ENCODE measurements around the gene NCAPG2.
A peak's percentile ranks its signal among the peaks of the same experiment; 100 is the strongest.

NCAPG2 gene

DNA sequence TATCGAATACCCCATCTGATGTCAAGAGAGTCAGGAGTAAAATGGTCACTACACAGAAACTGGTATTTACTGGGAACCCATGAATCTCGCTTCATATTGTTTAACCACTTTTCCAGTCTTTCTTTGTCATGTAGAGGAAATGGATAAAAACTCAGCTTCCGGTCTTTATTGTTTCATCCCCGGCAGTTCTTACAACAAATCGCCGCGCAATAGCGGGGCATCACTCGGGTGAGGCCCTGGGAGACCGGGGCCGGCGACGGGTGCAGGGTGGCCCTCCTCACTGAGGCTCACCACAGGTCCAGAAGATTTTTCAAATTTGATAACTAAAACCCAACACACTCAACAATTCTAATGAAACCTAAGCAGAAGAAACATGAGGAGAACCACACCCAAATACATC lies 81.4 kb downstream of the NCAPG2 start:
- Histone ChIP-seq H3K4me3 (no peak overlapping the region), H3K27ac (no peak overlapping the region), H3K4me2 (peak overlapping the region in 3 of 11 experiments; percentile 1 to 26 (median 13); a peak in 1 of 22 replicates), H3K9me3 (replicated peaks in 1 of 11) (peaks cover 0 to 11% (median 0%) of the 10 kb centered on the region in 11 experiments; a peak in 4 of 22 replicates), H3K4me1 (peaks cover 14 to 28% (median 20%) of the 10 kb centered on the region in 10 experiments), H3K9ac (no peak overlapping the region), H4K20me1 (no peaks in the 10 kb centered on the region), H3K27me3 (no peaks in the 10 kb centered on the region), H3K36me3 (peaks cover 5 to 52% (median 35%) of the 10 kb centered on the region in 11 experiments; a peak in 19 of 22 replicates)
- no peak for TF ChIP-seq Cebpa-rat (IDR thresholded peaks at IDR 0.05)

DNA sequence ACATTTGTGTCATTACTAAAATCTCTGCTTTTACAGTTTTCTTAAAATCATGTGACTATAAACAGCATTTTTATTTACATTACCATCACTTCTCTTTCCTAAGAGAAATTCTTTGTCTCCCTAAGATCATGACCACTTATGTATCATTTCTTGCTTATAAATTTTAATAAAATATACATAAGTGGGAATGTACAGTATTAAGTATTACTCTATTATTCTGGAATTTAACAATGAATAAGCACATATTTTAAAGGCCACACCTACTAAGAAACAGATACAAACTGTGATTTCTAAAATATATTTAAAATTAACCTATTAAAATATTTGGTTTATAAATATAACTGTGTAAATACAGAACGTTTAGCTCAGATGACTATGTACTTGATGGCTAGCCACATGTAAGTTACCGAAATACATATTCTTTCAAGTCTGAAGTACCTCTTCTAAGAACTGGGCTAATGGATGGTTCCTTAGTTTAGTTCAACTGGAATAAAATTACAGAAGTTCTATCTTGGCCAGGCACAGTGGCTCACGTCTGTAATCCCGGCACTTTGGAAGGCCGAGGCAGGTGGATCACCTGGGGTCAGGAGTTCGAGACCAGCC lies 83.7 kb downstream of the NCAPG2 start:
- peaks cover 0 to 42% (median 23%) of the 10 kb centered on the region in 11 experiments; a peak in 15 of 22 replicates for H3K36me3 ChIP-seq
- peaks cover 8 to 17% (median 12%) of the 10 kb centered on the region in 10 experiments for H3K4me1 ChIP-seq
- no peak overlapping the region for H3K4me2 ChIP-seq
- H3K9ac ChIP-seq = no peak overlapping the region
- no peak overlapping the region for H3K4me3 ChIP-seq
- TF ChIP-seq Cebpa-rat (IDR thresholded peaks at IDR 0.05) = no peak
- no peak overlapping the region for H3K27ac ChIP-seq
- no peaks in the 10 kb centered on the region for H3K9me3 ChIP-seq (replicated peaks in 1 of 11)
- no peaks in the 10 kb centered on the region for H3K27me3 ChIP-seq
- no peaks in the 10 kb centered on the region for H4K20me1 ChIP-seq

DNA sequence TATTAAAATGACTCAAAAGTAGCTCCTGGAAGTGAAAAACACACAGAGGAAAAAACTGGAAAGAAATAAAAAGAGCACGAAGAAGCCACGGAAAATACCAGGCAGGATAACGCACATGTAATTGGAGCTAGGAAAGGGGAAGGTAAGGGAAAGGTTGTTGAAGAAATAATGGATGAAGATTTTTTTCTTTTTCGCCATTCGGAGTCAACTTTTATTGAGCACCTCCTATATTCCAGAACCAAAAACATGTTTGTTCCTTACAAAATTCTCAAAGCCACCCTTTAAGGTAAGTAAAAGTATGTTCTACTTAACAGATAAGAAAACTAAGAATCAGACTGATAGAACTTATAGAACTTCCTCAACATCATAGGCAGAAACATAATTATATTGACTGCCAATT lies 84.2 kb downstream of the NCAPG2 start:
- Histone ChIP-seq H3K36me3 (peaks cover 0 to 42% (median 23%) of the 10 kb centered on the region in 11 experiments; a peak in 15 of 22 replicates), H3K9ac (no peak overlapping the region), H3K27ac (no peak overlapping the region), H3K4me1 (peaks cover 3 to 12% (median 7%) of the 10 kb centered on the region in 10 experiments; a peak in 18 of 20 replicates), H3K27me3 (no peaks in the 10 kb centered on the region), H3K4me3 (no peak overlapping the region), H4K20me1 (no peaks in the 10 kb centered on the region), H3K4me2 (no peak overlapping the region), H3K9me3 (replicated peaks in 1 of 11) (no peaks in the 10 kb centered on the region)
- TF ChIP-seq Cebpa-rat (IDR thresholded peaks at IDR 0.05) = no peak

DNA sequence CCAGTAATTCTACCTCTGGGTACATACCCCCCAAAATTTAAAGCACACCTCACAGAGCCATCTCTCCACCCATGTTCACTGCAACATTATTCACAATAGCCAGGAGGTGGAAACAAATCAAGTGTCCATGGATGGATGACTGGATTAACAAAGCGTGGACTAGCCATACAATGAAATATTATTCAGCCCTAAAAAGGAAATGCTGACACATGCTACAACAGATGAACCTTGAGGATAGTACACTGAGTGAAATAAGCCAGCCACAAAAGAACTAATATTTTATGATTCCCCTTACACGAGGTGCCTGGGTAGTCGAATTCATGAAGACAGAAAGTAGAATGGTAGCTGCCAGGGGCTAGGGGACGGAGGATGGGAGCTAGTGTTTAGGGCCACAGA lies 85.9 kb downstream of the NCAPG2 start:
- Histone ChIP-seq H3K27ac (no peak overlapping the region), H4K20me1 (no peaks in the 10 kb centered on the region)
- TF ChIP-seq Cebpa-rat (IDR thresholded peaks at IDR 0.05) = no peak

DNA sequence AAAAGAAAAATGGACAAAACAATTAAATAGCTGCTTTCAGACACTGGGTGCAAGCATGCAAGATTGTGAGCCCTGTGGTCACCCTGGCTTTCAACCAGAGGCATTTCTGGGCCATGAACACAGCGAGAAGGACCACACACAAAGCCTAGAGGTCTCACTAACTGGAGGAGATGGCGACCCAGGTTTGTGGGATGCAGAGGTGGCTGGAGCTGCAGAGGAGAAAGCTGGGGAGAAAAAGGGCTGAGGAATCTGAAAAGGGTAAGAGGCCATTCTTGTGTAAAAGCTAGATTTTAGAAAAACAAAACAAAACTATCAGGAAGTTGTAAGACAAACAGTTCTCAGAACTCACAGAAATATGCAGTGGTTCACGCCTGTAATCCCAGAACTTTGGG lies 86.9 kb downstream of the NCAPG2 start:
- no peak overlapping the region for H3K27ac ChIP-seq
- no peak overlapping the region for H3K4me2 ChIP-seq
- no peak overlapping the region for H3K4me3 ChIP-seq
- H3K4me1 ChIP-seq = peaks cover 6 to 24% (median 17%) of the 10 kb centered on the region in 10 experiments; a peak in 17 of 20 replicates
- TF ChIP-seq Cebpa-rat (IDR thresholded peaks at IDR 0.05) = no peak
- peaks cover 0 to 23% (median 14%) of the 10 kb centered on the region in 11 experiments; a peak in 12 of 22 replicates for H3K36me3 ChIP-seq
- H4K20me1 ChIP-seq = no peaks in the 10 kb centered on the region
- H3K27me3 ChIP-seq = no peaks in the 10 kb centered on the region
- H3K9ac ChIP-seq = no peak overlapping the region
- H3K9me3 ChIP-seq (replicated peaks in 1 of 11) = no peaks in the 10 kb centered on the region

More for the DNA sequence above, 85.9 kb downstream of the NCAPG2 start:
- Histone ChIP-seq H3K4me1 (peaks cover 0 to 14% (median 10%) of the 10 kb centered on the region in 10 experiments; a peak in 17 of 20 replicates), H3K4me3 (no peak overlapping the region), H3K4me2 (no peak overlapping the region), H3K9ac (no peak overlapping the region), H3K36me3 (peaks cover 0 to 32% (median 21%) of the 10 kb centered on the region in 11 experiments; a peak in 15 of 22 replicates), H3K9me3 (replicated peaks in 1 of 11) (no peaks in the 10 kb centered on the region), H3K27me3 (no peaks in the 10 kb centered on the region)

DNA sequence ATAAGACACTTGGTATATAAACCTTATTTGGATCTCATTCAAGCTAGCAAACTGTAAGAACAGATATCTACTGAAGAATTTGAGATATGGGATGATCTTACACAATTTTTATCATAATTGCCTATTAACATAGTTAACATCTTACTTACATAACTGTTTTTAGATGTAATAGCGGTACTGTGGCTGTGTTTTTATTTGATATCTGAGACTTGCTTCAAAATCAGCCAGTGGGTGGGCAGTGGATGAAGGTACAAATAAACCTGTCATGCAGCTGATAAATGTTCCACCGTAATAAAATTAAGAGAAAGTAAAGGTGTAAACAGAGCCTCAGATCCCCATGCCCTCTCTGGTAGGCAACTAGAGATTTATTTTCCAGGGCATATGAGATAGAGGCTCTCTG lies 88.6 kb downstream of the NCAPG2 start:
- no peak overlapping the region for H3K27ac ChIP-seq
- peaks cover 0 to 23% (median 14%) of the 10 kb centered on the region in 11 experiments; a peak in 12 of 22 replicates for H3K36me3 ChIP-seq
- no peaks in the 10 kb centered on the region for H3K9me3 ChIP-seq (replicated peaks in 1 of 11)
- H3K27me3 ChIP-seq = no peaks in the 10 kb centered on the region
- H3K4me2 ChIP-seq = no peak overlapping the region
- no peaks in the 10 kb centered on the region for H4K20me1 ChIP-seq
- no peak for TF ChIP-seq Cebpa-rat (IDR thresholded peaks at IDR 0.05)
- H3K4me1 ChIP-seq = peaks cover 14 to 41% (median 34%) of the 10 kb centered on the region in 10 experiments
- no peak overlapping the region for H3K4me3 ChIP-seq
- no peak overlapping the region for H3K9ac ChIP-seq

DNA sequence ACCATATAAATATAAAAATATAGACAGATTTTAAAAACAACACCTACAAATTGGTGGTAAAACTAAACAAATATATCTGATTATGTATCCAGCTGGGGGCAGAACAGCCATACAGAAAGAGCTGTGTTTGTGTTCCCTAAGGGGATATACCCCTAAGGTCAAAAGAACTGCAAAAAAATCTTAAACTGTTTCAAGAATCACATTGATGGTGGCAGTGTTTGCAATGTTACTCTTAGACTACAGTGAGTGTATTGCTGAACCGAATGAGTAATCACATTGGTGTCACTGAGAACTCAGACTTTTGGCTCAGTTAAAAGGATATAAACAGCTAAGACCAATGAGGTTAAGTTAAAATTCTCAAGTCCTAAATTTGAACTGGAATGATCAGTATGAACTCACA lies 89.9 kb downstream of the NCAPG2 start:
- Histone ChIP-seq H3K9me3 (replicated peaks in 1 of 11) (no peaks in the 10 kb centered on the region), H4K20me1 (no peaks in the 10 kb centered on the region), H3K9ac (no peak overlapping the region), H3K27ac (peak overlapping the region in 3 of 11 experiments; percentile 9 to 69 (median 56); a peak in 2 of 22 replicates), H3K4me2 (peak overlapping the region in 1 of 11 experiments; percentile 56; a peak in 1 of 22 replicates), H3K4me3 (no peak overlapping the region), H3K4me1 (peaks cover 16 to 54% (median 42%) of the 10 kb centered on the region in 10 experiments), H3K36me3 (peaks cover 0 to 23% (median 13%) of the 10 kb centered on the region in 11 experiments; a peak in 12 of 22 replicates), H3K27me3 (no peaks in the 10 kb centered on the region)
- TF ChIP-seq Cebpa-rat (IDR thresholded peaks at IDR 0.05) = no peak

DNA sequence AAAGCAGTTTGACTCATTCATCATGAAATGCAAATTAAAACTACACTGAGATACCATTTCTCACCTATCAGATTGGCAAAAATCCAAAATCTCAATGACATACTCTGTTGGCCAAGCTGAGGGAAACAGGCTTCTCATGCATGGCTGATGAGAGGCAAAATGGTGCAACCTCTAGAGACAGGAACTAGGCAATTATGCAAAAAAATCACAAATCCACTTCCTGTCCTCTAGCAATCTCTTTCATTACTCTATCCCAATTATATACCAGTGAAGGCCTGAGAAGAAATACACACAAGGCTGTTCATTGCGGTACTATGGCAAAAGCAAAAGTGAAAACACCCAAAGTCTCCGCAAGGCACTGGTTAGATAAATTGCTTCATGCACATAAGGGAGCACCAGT lies 91.1 kb downstream of the NCAPG2 start:
- no peaks in the 10 kb centered on the region for H3K27me3 ChIP-seq

DNA sequence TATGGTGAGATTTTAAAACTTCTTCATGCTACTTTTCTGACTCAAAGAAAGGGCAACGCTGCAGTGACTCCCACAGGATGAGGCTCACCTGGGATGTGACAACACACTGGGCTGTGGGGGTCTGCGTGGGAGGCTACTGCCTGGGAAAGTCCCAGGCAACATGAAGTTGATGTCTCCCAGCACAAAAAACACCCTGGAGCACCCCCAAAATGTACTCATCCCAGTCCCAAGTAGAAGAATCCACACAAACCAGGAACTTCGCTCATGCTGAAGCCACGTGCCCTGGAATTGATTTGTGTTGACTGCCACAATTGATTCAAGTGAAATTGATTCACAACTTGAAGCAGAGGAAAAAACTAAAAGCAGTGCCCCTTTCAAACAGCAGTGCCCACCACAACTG lies 92.1 kb downstream of the NCAPG2 start:
- no peaks in the 10 kb centered on the region for H3K27me3 ChIP-seq
- TF ChIP-seq Cebpa-rat (IDR thresholded peaks at IDR 0.05) = no peak
- no peak overlapping the region for H3K9ac ChIP-seq
- peaks cover 0 to 14% (median 6%) of the 10 kb centered on the region in 11 experiments; a peak in 12 of 22 replicates for H3K36me3 ChIP-seq
- H3K9me3 ChIP-seq (replicated peaks in 1 of 11) = no peaks in the 10 kb centered on the region
- no peaks in the 10 kb centered on the region for H4K20me1 ChIP-seq
- H3K4me2 ChIP-seq = peak overlapping the region in 9 of 11 experiments; percentile 2 to 64 (median 56); a peak in 16 of 22 replicates
- H3K4me3 ChIP-seq = no peak overlapping the region
- H3K4me1 ChIP-seq = peaks cover 16 to 61% (median 46%) of the 10 kb centered on the region in 10 experiments
- peak overlapping the region in 5 of 11 experiments; percentile 36 to 69 (median 60); a peak in 8 of 22 replicates for H3K27ac ChIP-seq

More for the DNA sequence above, 91.1 kb downstream of the NCAPG2 start:
- Histone ChIP-seq H3K9ac (peak overlapping the region in 2 of 11 experiments; percentile 10 to 13; a peak in 1 of 22 replicates), H3K36me3 (peaks cover 0 to 18% (median 3%) of the 10 kb centered on the region in 11 experiments; a peak in 10 of 22 replicates), H3K4me1 (peaks cover 16 to 61% (median 46%) of the 10 kb centered on the region in 10 experiments), H3K4me2 (peak overlapping the region in 10 of 11 experiments; percentile 1 to 64 (median 56); a peak in 18 of 22 replicates), H4K20me1 (no peaks in the 10 kb centered on the region), H3K27ac (peak overlapping the region in 6 of 11 experiments; percentile 34 to 69 (median 58); a peak in 9 of 22 replicates), H3K9me3 (replicated peaks in 1 of 11) (no peaks in the 10 kb centered on the region), H3K4me3 (no peak overlapping the region)
- peak in 6 of 11 experiments; percentile 19 to 84 (median 46); a peak in 8 of 22 replicates for TF ChIP-seq Cebpa-rat (IDR thresholded peaks at IDR 0.05)
